Mesenchymal stem cell (in vitro differentiated cells and primary cell): ENCODE data around the gene TNNT2. TPM values are rescaled to one million over a fixed set of nuclear protein-coding genes. Genes with fewer than 3 reads are reported as not detected.
A peak's percentile ranks its signal among the peaks of the same experiment; 100 is the strongest.

ENCODE experiments used
- DNase-seq: peaks from one replicate; pipeline ENCODE4 v3.0.0-alpha.2; 2013
- H2AFZ ChIP-seq: one replicate; pipeline ENCODE4 v1.6.1; 2013; ENCODE audit warnings: low read depth, mild to moderate bottlenecking, control low read depth, inconsistent platforms, low read length, moderate library complexity
- H2AK5ac ChIP-seq: 2 replicates; pipeline ENCODE4 v1.6.1; 2013; ENCODE audit warnings: low read length, moderate library complexity, mild to moderate bottlenecking, inconsistent platforms; ENCODE audit not compliant: severe bottlenecking
- H2BK120ac ChIP-seq: one replicate; pipeline ENCODE4 v1.6.1; 2013; ENCODE audit warnings: low read depth, mild to moderate bottlenecking, inconsistent platforms, low read length, moderate library complexity
- H2BK12ac ChIP-seq, 2 experiments: one replicate each; pipeline ENCODE4 v1.6.1; 2013; ENCODE audit warnings: inconsistent platforms in 2 of 2, low read length in 2 of 2, mild to moderate bottlenecking in 2 of 2, moderate library complexity in 2 of 2, control low read depth in 1 of 2
- H2BK15ac ChIP-seq: one replicate; pipeline ENCODE4 v1.6.1; 2013; ENCODE audit warnings: mild to moderate bottlenecking, low read depth, inconsistent platforms; ENCODE audit not compliant: poor library complexity, severe bottlenecking
- H2BK5ac ChIP-seq: 2 replicates; pipeline ENCODE4 v1.6.1; 2013; ENCODE audit warnings: low read depth, mild to moderate bottlenecking, low read length, control low read depth, inconsistent platforms; ENCODE audit not compliant: poor library complexity, severe bottlenecking
- H3K14ac ChIP-seq, 2 experiments: one replicate each; pipeline ENCODE4 v1.6.1; 2013; ENCODE audit warnings: inconsistent platforms in 2 of 2, low read length in 2 of 2, control low read depth in 1 of 2, mild to moderate bottlenecking in 1 of 2, moderate library complexity in 1 of 2
- H3K18ac ChIP-seq, 2 experiments: one replicate each; pipeline ENCODE4 v1.6.1; 2013; ENCODE audit warnings: inconsistent platforms in 2 of 2, low read length in 2 of 2, control low read depth in 1 of 2, low read depth in 1 of 2, mild to moderate bottlenecking in 1 of 2
- H3K23ac ChIP-seq, 2 experiments: one replicate each; pipeline ENCODE4 v1.6.1; 2013; ENCODE audit warnings: inconsistent platforms in 2 of 2, low read length in 2 of 2, mild to moderate bottlenecking in 2 of 2, moderate library complexity in 2 of 2, control low read depth in 1 of 2
- H3K27ac ChIP-seq: 2 replicates; pipeline ENCODE4 v1.5.1; 2013; ENCODE audit warnings: mild to moderate bottlenecking, moderate library complexity, low read length, control low read depth, inconsistent platforms; ENCODE audit not compliant: poor library complexity, severe bottlenecking
- H3K27me3 ChIP-seq, 2 experiments: 2 replicates each; pipeline versions ENCODE4 v1.6.1 to v1.7.0; 2013; ENCODE audit warnings: low read length in 2 of 2, mild to moderate bottlenecking in 2 of 2, moderate library complexity in 2 of 2, control low read depth in 1 of 2, inconsistent platforms in 1 of 2; ENCODE audit not compliant: control insufficient read depth in 1 of 2, insufficient read depth in 1 of 2
- H3K36me3 ChIP-seq, 2 experiments: 2 replicates each; pipeline versions ENCODE4 v1.6.1 to v1.7.0; 2013; ENCODE audit warnings: low read length in 2 of 2, control low read depth in 1 of 2, inconsistent platforms in 1 of 2, low read depth in 1 of 2, mild to moderate bottlenecking in 1 of 2; ENCODE audit not compliant: insufficient read depth in 2 of 2, control insufficient read depth in 1 of 2
- H3K4ac ChIP-seq, 2 experiments: one replicate each; pipeline ENCODE4 v1.6.1; 2013; ENCODE audit warnings: inconsistent platforms in 2 of 2, low read length in 2 of 2, mild to moderate bottlenecking in 2 of 2, moderate library complexity in 2 of 2, control low read depth in 1 of 2, low read depth in 1 of 2
- H3K4me1 ChIP-seq: 2 replicates; pipeline ENCODE4 v1.6.1; 2013; ENCODE audit warnings: low read depth, low read length, control low read depth; ENCODE audit not compliant: control insufficient read depth, insufficient read depth
- H3K4me2 ChIP-seq: 2 replicates; pipeline ENCODE4 v1.6.1; 2013; ENCODE audit warnings: low read length, mild to moderate bottlenecking, inconsistent platforms; ENCODE audit not compliant: poor library complexity, severe bottlenecking
- H3K4me3 ChIP-seq, 2 experiments: 2 replicates each; pipeline versions ENCODE4 v1.5.1 to v1.7.0; 2013; ENCODE audit warnings: low read length in 2 of 2, mild to moderate bottlenecking in 2 of 2, control low read depth in 1 of 2, low read depth in 1 of 2; ENCODE audit not compliant: insufficient read depth in 1 of 2
- H3K79me1 ChIP-seq: replicated peaks from 2 replicates; pipeline ENCODE4 v1.6.1; 2013; ENCODE audit warnings: mild to moderate bottlenecking, control low read depth, low read length, inconsistent platforms; ENCODE audit not compliant: poor library complexity, severe bottlenecking
- H3K9ac ChIP-seq: 2 replicates; pipeline ENCODE4 v1.7.0; 2013; ENCODE audit warnings: mild to moderate bottlenecking, low read length, moderate library complexity
- H3K9me3 ChIP-seq: 2 replicates; pipeline ENCODE4 v1.7.0; 2013; ENCODE audit warnings: mild to moderate bottlenecking, low read length; ENCODE audit not compliant: control insufficient read depth
- H4K8ac ChIP-seq: one replicate; pipeline ENCODE4 v1.6.1; 2013; ENCODE audit warnings: inconsistent platforms, mild to moderate bottlenecking, low read length, moderate library complexity
- H4K91ac ChIP-seq: one replicate; pipeline ENCODE4 v1.6.1; 2013; ENCODE audit warnings: mild to moderate bottlenecking, low read length, inconsistent platforms
- WGBS: methylation state at CpG from one replicate; pipeline ENCODE4 v1.1.7; 2013; ENCODE audit warnings: mixed read lengths; 5-methylcytosine and 5-hydroxymethylcytosine counted together
- polyA plus RNA-seq, 2 experiments: library from polyadenylated mRNA; stranded (reverse); fragments of 200-250 nt; gene quantifications; one replicate each; pipeline ENCODE4 v1.2.3, GENCODE V29; 2013

TNNT2 gene
- 0.07 TPM for polyA plus RNA-seq (2013, experiment 1 of 2)
- not detected for polyA plus RNA-seq (2013, experiment 2 of 2)

DNA sequence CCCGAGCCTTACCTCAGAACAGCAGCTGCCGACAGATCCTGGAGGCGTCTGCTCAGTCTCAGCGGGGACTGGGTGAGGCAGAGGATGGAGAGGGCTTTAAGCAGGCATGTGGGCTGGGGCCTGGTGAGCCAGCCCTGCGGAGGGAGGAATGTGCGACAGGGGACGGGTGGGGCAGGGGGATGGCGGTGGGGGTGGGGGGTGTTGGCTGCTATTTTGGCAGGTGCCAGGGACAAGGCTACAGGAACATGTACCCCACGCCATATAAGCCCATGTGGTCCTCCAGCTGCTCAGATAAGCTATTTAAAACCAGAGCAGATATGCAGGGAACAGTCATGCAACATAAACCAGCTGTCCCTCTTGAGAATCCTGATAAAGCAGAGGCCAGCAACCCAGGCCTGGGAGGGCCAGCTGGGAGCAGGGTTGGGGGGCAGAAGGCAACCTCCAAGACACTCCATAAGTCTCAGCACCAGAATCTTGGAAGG, at the start of gene TNNT2:
Gene TNNT2, minus strand, starts transcription at position 70 of the 482 bp plus-strand sequence. CDS start 4,426 bp downstream, outside the sequence.
- Histone ChIP-seq H3K4me2 (peak within 1 kb of the TSS; percentile 48), H2AFZ (no peak within 1 kb of the TSS), H3K14ac (no peak within 1 kb of the TSS), H2BK120ac (no peak within 1 kb of the TSS), H3K27ac (peak within 1 kb of the TSS; percentile 94), H2BK12ac (no peak within 1 kb of the TSS), H3K4me3 (no peak within 1 kb of the TSS), H4K91ac (no peak within 1 kb of the TSS), H2AK5ac (peak within 1 kb of the TSS; percentile 96), H3K4me1 (peaks cover 41% of the 10 kb centered on the region), H3K27me3 (peaks cover 0 to 51% of the 10 kb centered on the region in 2 experiments), H2BK15ac (no peak within 1 kb of the TSS), H3K23ac (no peak within 1 kb of the TSS), H3K79me1 (no peaks in the 10 kb centered on the region), H3K9me3 (no peaks in the 10 kb centered on the region), H3K9ac (no peak within 1 kb of the TSS), H3K18ac (no peak within 1 kb of the TSS), H3K36me3 (peaks cover 0 to 20% of the 10 kb centered on the region in 2 experiments), H3K4ac (no peak within 1 kb of the TSS), H4K8ac (no peak within 1 kb of the TSS), H2BK5ac (peak within 1 kb of the TSS; percentile 71)
- WGBS: 37% methylated on average over 7 of the region's 9 CpGs
- DNase-seq: peak; percentile 15

DNA sequence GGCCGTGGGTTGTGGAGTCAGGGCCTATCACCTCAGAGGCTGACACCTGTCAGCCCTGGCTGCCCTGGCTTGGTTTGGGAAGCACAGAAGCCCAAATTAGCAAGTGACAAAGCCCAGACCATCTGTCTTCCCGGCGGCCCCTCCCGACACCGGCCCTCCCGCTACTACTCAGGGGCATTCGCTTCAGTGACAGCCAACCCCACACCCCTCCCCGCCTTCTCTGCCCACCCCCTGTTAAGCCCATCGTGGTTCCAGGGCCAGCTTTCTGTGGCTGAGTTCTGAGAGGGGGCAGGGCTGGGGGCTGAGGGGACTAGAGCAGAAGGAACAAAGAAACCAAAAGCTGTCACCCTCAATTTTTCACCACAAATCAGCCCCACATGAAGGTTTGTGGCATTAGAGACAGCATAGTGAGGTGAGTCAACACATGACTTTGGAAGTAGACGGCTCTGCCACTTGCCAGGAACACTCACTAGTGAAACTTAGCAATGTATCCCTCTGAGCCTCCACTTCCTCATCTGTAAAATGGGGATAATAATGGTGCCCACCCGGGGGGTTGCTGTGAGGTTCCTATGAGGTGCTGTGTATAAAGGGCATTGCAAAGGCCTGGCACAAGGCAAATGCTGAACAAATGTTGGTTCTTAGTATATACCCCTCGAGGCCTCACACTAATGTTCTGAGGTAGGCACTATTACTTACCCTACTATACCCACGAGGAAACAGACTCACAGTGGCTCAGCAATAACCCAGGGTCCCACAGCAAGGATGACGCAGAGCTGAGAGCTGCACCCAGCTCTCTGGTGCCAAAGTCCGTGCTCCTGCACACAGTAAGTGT, 49.2 kb upstream of the TNNT2 start:
- Histone ChIP-seq H2BK5ac (no peak overlapping the region), H3K23ac (no peak overlapping the region), H3K79me1 (no peaks in the 10 kb centered on the region), H3K9me3 (peaks cover 4% of the 10 kb centered on the region), H3K9ac (no peak overlapping the region), H3K4me3 (no peak overlapping the region), H3K18ac (no peak overlapping the region), H3K4ac (no peak overlapping the region), H3K27me3 (peaks cover 0 to 17% of the 10 kb centered on the region in 2 experiments), H4K91ac (no peak overlapping the region), H2BK15ac (no peak overlapping the region), H2BK12ac (no peak overlapping the region), H3K4me2 (no peak overlapping the region), H2BK120ac (no peak overlapping the region), H3K4me1 (peaks cover 16% of the 10 kb centered on the region), H3K14ac (no peak overlapping the region), H2AFZ (no peak overlapping the region), H3K27ac (no peak overlapping the region), H4K8ac (no peak overlapping the region), H3K36me3 (no peaks in the 10 kb centered on the region), H2AK5ac (no peak overlapping the region)
- no peak for DNase-seq
- 50% methylated on average over 13 of the region's 15 CpGs for WGBS

- Histone ChIP-seq H3K9ac (no peak overlapping the region), H3K18ac (no peak overlapping the region), H4K8ac (no peak overlapping the region), H3K9me3 (peaks cover 4% of the 10 kb centered on the region), H3K36me3 (no peaks in the 10 kb centered on the region), H2AK5ac (no peak overlapping the region), H3K23ac (no peak overlapping the region), H2AFZ (no peak overlapping the region), H2BK120ac (no peak overlapping the region), H2BK5ac (no peak overlapping the region), H3K14ac (no peak overlapping the region), H4K91ac (no peak overlapping the region), H3K27me3 (peaks cover 0 to 37% of the 10 kb centered on the region in 2 experiments), H3K79me1 (no peaks in the 10 kb centered on the region), H3K4me2 (no peak overlapping the region), H3K4me3 (no peak overlapping the region), H2BK15ac (no peak overlapping the region), H3K27ac (no peak overlapping the region), H2BK12ac (no peak overlapping the region), H3K4me1 (peaks cover 30% of the 10 kb centered on the region), H3K4ac (no peak overlapping the region)
- WGBS: 92% methylated on average over 2 of the region's 2 CpGs
- no peak for DNase-seq
Measured at GRCh38 chr1:201424146-201424545, 46.7 kb upstream of the TNNT2 start.

DNA sequence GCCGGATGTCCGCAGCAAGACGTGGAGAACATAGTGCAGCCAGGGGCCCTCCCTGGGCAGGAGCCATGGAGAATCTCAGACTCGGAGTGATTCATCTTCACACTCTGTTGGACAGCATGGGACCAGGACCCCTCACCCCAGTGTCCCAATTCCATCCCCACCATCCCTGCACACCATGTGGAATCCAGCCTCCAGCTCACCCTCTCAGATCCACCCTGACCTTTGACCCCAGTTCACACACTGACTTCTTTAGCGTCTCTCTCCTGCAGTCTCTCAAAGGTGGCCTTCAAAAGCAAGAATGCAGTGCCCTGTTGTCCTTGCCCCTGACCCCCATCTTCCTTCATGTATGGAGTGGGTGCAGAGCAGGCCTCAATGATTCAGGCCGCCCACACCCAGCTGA, 46.2 kb upstream of the TNNT2 start:
- Histone ChIP-seq H2BK5ac (no peak overlapping the region), H3K18ac (no peak overlapping the region), H4K91ac (no peak overlapping the region), H4K8ac (no peak overlapping the region), H3K9ac (no peak overlapping the region), H2BK120ac (no peak overlapping the region), H3K9me3 (peaks cover 4% of the 10 kb centered on the region), H3K4me3 (no peak overlapping the region), H3K14ac (no peak overlapping the region), H3K36me3 (no peaks in the 10 kb centered on the region), H3K23ac (no peak overlapping the region), H3K27ac (no peak overlapping the region), H3K4me2 (no peak overlapping the region), H3K27me3 (peaks cover 0 to 38% of the 10 kb centered on the region in 2 experiments), H2AK5ac (no peak overlapping the region), H3K79me1 (no peaks in the 10 kb centered on the region), H2AFZ (no peak overlapping the region), H2BK15ac (no peak overlapping the region), H3K4me1 (peaks cover 31% of the 10 kb centered on the region), H2BK12ac (no peak overlapping the region), H3K4ac (no peak overlapping the region)
- 92% methylated on average over 6 of the region's 6 CpGs for WGBS
- no peak for DNase-seq
